ENCODE measurements around the gene ARID5B.

- no peak for TF ChIP-seq CTCF (IDR thresholded peaks at IDR 0.05)
- no peak for TF ChIP-seq EZH2 (IDR thresholded peaks at IDR 0.05; ENCODE audit: borderline replicate concordance, insufficient read depth, low read depth, low read length, poor library complexity, severe bottlenecking)
Observed at GRCh38 chr10:62047228-62047892, 145.9 kb downstream of the ARID5B start.

All from B cell (primary cell).